K562 (cell line): Measurements from ENCODE around the gene PRDM16. TPM values are rescaled to one million over a fixed set of nuclear protein-coding genes. Genes with fewer than 3 reads are reported as not detected.

Experiments used
- ATAC-seq: fragments of 200-7000 bp; cut with Tn5 transposase; 3 replicates; pipeline ENCODE4 v1.9.1; 2020; ENCODE audit warnings: moderate library complexity
- BruUV-seq: library from RNA; stranded (reverse); fragments of 400-500 nt; replicated peaks from 2 replicates; lab custom pipeline; 2021; lab: Mats Ljungman, UMichigan
- CTCF ChIA-PET: fragments of 300-600 bp; formaldehyde crosslinking; extraction: SDS; loops from one replicate; lab custom pipeline; 2021; ENCODE audit warnings: low intra/inter-chr PET ratio; lab: Yijun Ruan, JAX
- POLR2A ChIA-PET: fragments of 300-600, 350-650 bp; sonication (Branson Sonifier 250); formaldehyde crosslinking; extraction: SDS; loops from one replicate; lab custom pipeline; 2021; ENCODE audit warnings: antibody characterized with exemption, inconsistent platforms; lab: Yijun Ruan, JAX
- DNase-seq, 4 experiments: peaks; one replicate each; pipeline versions ENCODE4 v3.0.0 to v3.0.0-alpha.2; 2011 to 2018; ENCODE audit warnings: low spot score in 3 of 4, mixed read lengths in 3 of 4; ENCODE audit errors: extremely low read depth in 1 of 4
- FAIRE-seq: peaks from 2 replicates; lab custom pipeline; 2011; peaks lifted over from hg19 to GRCh38; lab: Jason Lieb, UNC
- H2AFZ ChIP-seq: 2 replicates; pipeline ENCODE4 v1.6.0; 2011; ENCODE audit warnings: low read depth, low read length, control low read depth, inconsistent platforms
- H3K27ac ChIP-seq: fragments of 200-600 bp; 3 replicates; pipeline ENCODE4 v1.8.0; 2011; ENCODE audit warnings: low read depth, mild to moderate bottlenecking, control low read depth, inconsistent platforms, low read length, moderate library complexity, mixed read lengths; ENCODE audit errors: extremely low read depth
- H3K27me3 ChIP-seq, 2 experiments: fragments of 300-600 bp in 1 of 2; 2 replicates in 1 of 2; 3 replicates in 1 of 2; pipeline versions ENCODE4 v1.6.0 to v1.8.0; 2011; ENCODE audit warnings: inconsistent platforms in 2 of 2, low read length in 2 of 2, mild to moderate bottlenecking in 1 of 2, mixed read lengths in 1 of 2, moderate library complexity in 1 of 2; ENCODE audit not compliant: control insufficient read depth in 2 of 2, insufficient read depth in 2 of 2
- H3K36me3 ChIP-seq: fragments of 300-600 bp; 3 replicates; pipeline ENCODE4 v1.8.0; 2011; ENCODE audit warnings: mild to moderate bottlenecking, low read length, inconsistent platforms; ENCODE audit not compliant: control insufficient read depth, insufficient read depth
- H3K4me1 ChIP-seq, 2 experiments: fragments of 200-600 bp in 1 of 2; replicated peaks in 1 of 2; 2 replicates in 1 of 2; 3 replicates in 1 of 2; pipeline versions ENCODE4 v1.5.1 to v1.8.0; 2011; ENCODE audit warnings: inconsistent platforms in 2 of 2, low read length in 2 of 2, mild to moderate bottlenecking in 1 of 2, mixed read lengths in 1 of 2, moderate library complexity in 1 of 2; ENCODE audit not compliant: control insufficient read depth in 2 of 2, insufficient read depth in 2 of 2
- H3K4me2 ChIP-seq: 2 replicates; pipeline ENCODE4 v1.6.1; 2011; ENCODE audit warnings: low read length, control low read depth, inconsistent platforms, mixed read lengths; ENCODE audit not compliant: insufficient read depth
- H3K4me3 ChIP-seq: fragments of 200-600 bp; sonication (generic), shearing (Covaris generic); 2 replicates; pipeline ENCODE4 v1.5.1; 2016; ENCODE audit warnings: control low read depth, inconsistent platforms
- H3K79me2 ChIP-seq: fragments of 200-600 bp; 3 replicates; pipeline ENCODE4 v1.8.0; 2011; ENCODE audit warnings: low read length, inconsistent platforms; ENCODE audit not compliant: control insufficient read depth, insufficient read depth
- H3K9ac ChIP-seq, 2 experiments: 2 replicates each; pipeline versions ENCODE4 v1.6.0 to v1.6.1; 2011; ENCODE audit warnings: low read depth in 2 of 2, low read length in 2 of 2, control low read depth in 1 of 2, inconsistent platforms in 1 of 2, mild to moderate bottlenecking in 1 of 2, mixed read lengths in 1 of 2; ENCODE audit not compliant: insufficient read depth in 1 of 2
- H3K9me1 ChIP-seq: one replicate; pipeline ENCODE4 v1.6.0; 2011; ENCODE audit warnings: inconsistent platforms, mild to moderate bottlenecking, low read length, moderate library complexity; ENCODE audit not compliant: control insufficient read depth, insufficient read depth
- H3K9me3 ChIP-seq: replicated peaks from 2 replicates; pipeline ENCODE4 v1.5.1; 2011; ENCODE audit warnings: low read depth, low read length, inconsistent platforms; ENCODE audit not compliant: control insufficient read depth, insufficient read depth
- H4K20me1 ChIP-seq: replicated peaks from 2 replicates; pipeline ENCODE4 v1.6.1; 2011; ENCODE audit warnings: low read length, inconsistent platforms, mixed read lengths; ENCODE audit not compliant: control insufficient read depth, insufficient read depth
- ASH1L ChIP-seq: fragments of 450-650 bp; IDR thresholded peaks from 2 replicates; pipeline ENCODE4 v1.6.1; 2018; ENCODE audit warnings: borderline replicate concordance, mild to moderate bottlenecking, low read depth; ENCODE audit not compliant: partially characterized antibody
- C11orf30 ChIP-seq: fragments of 450-650 bp; IDR thresholded peaks from 2 replicates; pipeline ENCODE4 v1.6.1; 2016; ENCODE audit warnings: low read depth, mild to moderate bottlenecking
- CEBPZ ChIP-seq: fragments of 150-350 bp; IDR thresholded peaks from 2 replicates; pipeline ENCODE4 v1.6.1; 2014; ENCODE audit warnings: low read depth, mild to moderate bottlenecking, low read length, borderline replicate concordance
- CHD2 ChIP-seq: IDR thresholded peaks from 2 replicates; pipeline ENCODE4 v1.6.1; 2011; ENCODE audit warnings: low read depth, low read length
- E2F6 ChIP-seq, 2 experiments: IDR thresholded peaks; 2 replicates each; pipeline ENCODE4 v1.6.1; 2011; ENCODE audit warnings: borderline replicate concordance in 1 of 2, control low read depth in 1 of 2, low read depth in 1 of 2, low read length in 1 of 2, mild to moderate bottlenecking in 1 of 2, mixed read lengths in 1 of 2, moderate library complexity in 1 of 2; ENCODE audit not compliant: insufficient read depth in 1 of 2, insufficient read length in 1 of 2, poor library complexity in 1 of 2, severe bottlenecking in 1 of 2; ENCODE audit errors: extremely low read depth in 1 of 2
- EP300 ChIP-seq: IDR thresholded peaks from 2 replicates; pipeline ENCODE4 v1.6.1; 2012; ENCODE audit warnings: low read length, improper control_type of control experiment
- FOSL1 ChIP-seq: fragments of 200-800 bp; sonication (Bioruptor generic); conservative IDR thresholded peaks from 2 replicates; pipeline ENCODE4 v1.6.1; 2016; ENCODE audit warnings: missing genetic modification characterization, missing compliant biosample characterization
- FUS ChIP-seq: fragments of 200-400 bp; formaldehyde crosslinking; optimal IDR thresholded peaks from 2 replicates; pipeline ENCODE3; 2017; ENCODE audit warnings: low read depth, low read length
- HNRNPUL1 ChIP-seq: fragments of 200-400 bp; formaldehyde crosslinking; IDR thresholded peaks from 2 replicates; pipeline ENCODE4 v1.6.1; 2017; ENCODE audit warnings: low read length
- KHSRP ChIP-seq: fragments of 450-650 bp; IDR thresholded peaks from 2 replicates; pipeline ENCODE4 v1.6.1; 2017
- NFE2 ChIP-seq: IDR thresholded peaks from 2 replicates; pipeline ENCODE4 v1.6.1; 2014; ENCODE audit warnings: antibody characterized with exemption, low read depth
- PHB2 ChIP-seq: fragments of 450-650 bp; IDR thresholded peaks from 2 replicates; pipeline ENCODE4 v1.6.1; 2017; ENCODE audit warnings: low read depth
- POLR2G ChIP-seq: fragments of 200-400 bp; formaldehyde crosslinking; IDR thresholded peaks from 2 replicates; pipeline ENCODE4 v1.6.1; 2017; ENCODE audit warnings: low read depth, mild to moderate bottlenecking, antibody characterized with exemption, low read length, moderate library complexity
- RFX1 ChIP-seq: fragments of 450-650 bp; IDR thresholded peaks from 2 replicates; pipeline ENCODE4 v1.6.1; 2016; ENCODE audit warnings: mild to moderate bottlenecking, moderate library complexity
- SMAD3 ChIP-seq: fragments of 450-650 bp; formaldehyde crosslinking; conservative IDR thresholded peaks from 2 replicates; pipeline ENCODE4 v1.4.0; 2020; ENCODE audit warnings: mild to moderate bottlenecking
- SPI1 ChIP-seq: IDR thresholded peaks from 2 replicates; pipeline ENCODE4 v1.6.1; 2011; ENCODE audit warnings: low read depth, low read length, control low read depth, borderline replicate concordance
- ZNF165 ChIP-seq: fragments of 250-450 bp; sonication (Bioruptor Pico); IDR thresholded peaks from 2 replicates; pipeline ENCODE4 v1.4.0; 2020; ENCODE audit warnings: borderline replicate concordance
- ZNF696 ChIP-seq: fragments of 250-450 bp; sonication (Bioruptor Pico); conservative IDR thresholded peaks from 2 replicates; pipeline ENCODE4 v1.4.0; 2020; ENCODE audit warnings: mild to moderate bottlenecking, moderate library complexity
- ZNF75A ChIP-seq: fragments of 450-650 bp; formaldehyde crosslinking; IDR thresholded peaks from 2 replicates; pipeline ENCODE4 v1.4.0; 2020; ENCODE audit warnings: mild to moderate bottlenecking
- WGBS: fragments of 100-300 bp; shearing (Covaris generic); methylation state at CpG from one replicate; pipeline ENCODE4 v1.1.6; 2016; ENCODE audit warnings: low coverage, mixed read lengths; ENCODE audit not compliant: insufficient coverage; ENCODE audit errors: missing lambda C conversion rate; 5-methylcytosine and 5-hydroxymethylcytosine counted together
- in situ Hi-C: fragments of 300-500 bp; cut with MboI; formaldehyde crosslinking; loops from 4 replicates; pipeline ENCODE4 v1.15.0; 2018; ENCODE audit warnings: inconsistent platforms, mixed read lengths
- intact Hi-C: fragments of 100-400 bp; cut with micrococcal nuclease; formaldehyde crosslinking; loops from 2 replicates; pipeline ENCODE4 v1.14.2; 2022
- polyA plus RNA-seq, 8 experiments: library from polyadenylated mRNA; depleted of rRNA in 4 of 8; stranded (reverse) in 5 of 8; unstranded in 3 of 8; fragments of >200 nt; fragmentation: Nextera tagmentation in 2 of 8; fragmentation: Illumina TruSeq in 1 of 8; extraction: Ambion mirVana in 2 of 8; extraction: Trizol in 1 of 8; gene quantifications; 2 replicates each; pipeline versions ENCODE4 v1.2.1 to v1.2.3, GENCODE V29; 2011 to 2014; ENCODE audit warnings: inconsistent platforms in 1 of 8, missing spikeins in 1 of 8
- total RNA-seq, 7 experiments: library from RNA; depleted of rRNA in 6 of 7; stranded (reverse); fragments of >200 nt in 6 of 7; fragmentation: Illumina TruSeq in 2 of 7; extraction: Trizol in 2 of 7; gene quantifications; 2 replicates each; pipeline versions ENCODE4 v1.2.1 to v1.2.3, GENCODE V29; 2011 to 2021; ENCODE audit warnings: low replicate concordance in 1 of 7

The PRDM16 gene
- total and polyA plus RNA-seq, 9 of the 15 experiments (the other 6 are each of a cell fraction or from before 2014, with no cell fraction given): 0.10 to 0.27 TPM; not detected in 7

DNA sequence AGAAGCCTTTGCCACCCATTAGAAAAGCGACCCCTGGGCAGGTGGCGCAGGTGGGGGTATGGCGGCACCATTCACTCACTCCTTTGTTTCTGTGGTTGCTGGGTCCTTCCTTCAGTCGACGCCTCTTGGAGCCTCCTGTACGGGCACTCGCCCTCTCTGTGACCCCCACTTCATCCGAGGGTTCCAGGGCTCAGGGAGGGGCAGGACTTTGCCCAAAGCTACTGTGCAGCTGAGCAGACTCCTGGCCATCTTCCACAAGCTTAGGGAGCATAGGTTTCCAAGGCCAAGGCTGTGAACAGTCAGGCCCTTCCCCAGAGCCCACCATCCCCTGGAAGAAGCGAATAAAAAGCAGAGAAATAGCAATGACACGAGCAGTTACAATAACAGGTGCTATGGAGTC, 194.8 kb downstream of the PRDM16 start (continued):
- no peak for TF ChIP-seq SPI1
- TF ChIP-seq FOSL1 (tag): no peak
- TF ChIP-seq HNRNPUL1: no peak
- no peak for TF ChIP-seq RFX1
- no peak for TF ChIP-seq FUS
- TF ChIP-seq EP300: no peak
- no peak for TF ChIP-seq POLR2G
- no peak for TF ChIP-seq ASH1L
- no peak for TF ChIP-seq C11orf30

DNA sequence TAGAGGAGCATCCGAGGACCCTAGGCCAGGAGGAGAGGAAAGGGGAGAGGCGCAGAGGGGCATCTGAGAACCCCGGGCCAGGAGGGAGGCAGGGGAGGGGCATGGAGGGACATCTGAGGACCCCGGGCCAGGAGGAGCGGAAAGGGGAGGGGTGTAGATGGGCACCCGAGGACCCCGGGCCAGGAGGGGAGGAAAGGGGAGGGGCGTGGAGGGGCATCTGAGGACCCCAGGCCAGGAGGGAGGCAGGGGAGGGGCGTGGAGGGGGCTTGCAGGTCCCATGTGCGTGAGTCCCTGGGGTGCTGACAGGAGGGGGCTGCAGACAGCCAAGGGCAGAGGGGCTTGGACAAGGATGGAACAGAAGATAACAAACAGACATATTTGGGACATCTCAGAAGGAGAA, 195.5 kb downstream of the PRDM16 start:
- POLR2A ChIA-PET: no interaction called here
- 0% methylated on average over 8 of the region's 10 CpGs for WGBS
- no peak for TF ChIP-seq NFE2
- no peak for TF ChIP-seq ZNF696
- no peak for TF ChIP-seq PHB2
- TF ChIP-seq CHD2: no peak
- TF ChIP-seq ZNF165 (CRISPR knock-in tag): no peak
- no peak for TF ChIP-seq SMAD3 (CRISPR knock-in tag)
- no peak for TF ChIP-seq ZNF75A (CRISPR knock-in tag)
- TF ChIP-seq KHSRP: no peak
- TF ChIP-seq CEBPZ: no peak
- TF ChIP-seq E2F6 (IDR thresholded peaks at IDR 0.05; ENCODE audit: borderline replicate concordance in 1 of 2, extremely low read depth in 1 of 2, insufficient read depth in 1 of 2, insufficient read length in 1 of 2, low read depth in 1 of 2, low read length in 1 of 2, poor library complexity in 1 of 2, severe bottlenecking in 1 of 2): no peak

More for the DNA sequence above, 195.5 kb downstream of the PRDM16 start:
- H3K9me1 ChIP-seq: no peaks in the 10 kb centered on the region
- peaks cover 4% of the 10 kb centered on the region for H4K20me1 ChIP-seq
- no TSS peak for BruUV-seq
- peaks cover 18 to 45% of the 10 kb centered on the region in 2 experiments; a peak in 3 of 5 replicates for H3K27me3 ChIP-seq
- ATAC-seq (no peak), FAIRE-seq (no peak), DNase-seq (no peak)
- H3K9ac ChIP-seq: no peak overlapping the region
- CTCF ChIA-PET: no interaction called here
- H3K4me3 ChIP-seq: no peak overlapping the region
- intact Hi-C loops (no loop called here), in situ Hi-C loops (no loop called here)
- no peak overlapping the region for H3K4me2 ChIP-seq
- H3K27ac ChIP-seq: no peak overlapping the region
- no peak overlapping the region for H2AFZ ChIP-seq
- H3K79me2 ChIP-seq: no peaks in the 10 kb centered on the region
- no peaks in the 10 kb centered on the region for H3K36me3 ChIP-seq
- peaks cover 0 to 15% of the 10 kb centered on the region in 2 experiments; a peak in 1 of 5 replicates for H3K4me1 ChIP-seq
- no peaks in the 10 kb centered on the region for H3K9me3 ChIP-seq
